IgD-negative memory B cell (primary cell): ENCODE results near the gene AKAP3. TPM values are rescaled to one million over a fixed set of nuclear protein-coding genes. Genes with fewer than 3 reads are reported as not detected.

Source experiments
- H3K27ac Mint-ChIP-seq, 3 donors: one replicate each; pipeline ENCODE4 v1.8.0; 2020 to 2022; ENCODE audit warnings: mild to moderate bottlenecking in 3 of 3, mixed read lengths in 3 of 3, moderate library complexity in 1 of 3
- H3K27me3 Mint-ChIP-seq: one replicate; pipeline ENCODE4 v1.8.0; 2021; ENCODE audit warnings: mixed read lengths
- H3K36me3 Mint-ChIP-seq: one replicate; pipeline ENCODE4 v1.8.0; 2020; ENCODE audit warnings: mild to moderate bottlenecking, mixed read lengths
- H3K4me1 Mint-ChIP-seq, 3 donors: one replicate each; pipeline ENCODE4 v1.8.0; 2020 to 2022; ENCODE audit warnings: mixed read lengths in 3 of 3, mild to moderate bottlenecking in 1 of 3
- H3K4me3 Mint-ChIP-seq, 4 donors: one replicate each; pipeline ENCODE4 v1.8.0; 2020 to 2022; ENCODE audit warnings: mild to moderate bottlenecking in 4 of 4, mixed read lengths in 4 of 4, moderate library complexity in 3 of 4
- H3K9me3 Mint-ChIP-seq, 3 donors: one replicate each; pipeline ENCODE4 v1.8.0; 2020 to 2021; ENCODE audit warnings: mixed read lengths in 3 of 3, mild to moderate bottlenecking in 1 of 3
- polyA plus RNA-seq: library from polyadenylated mRNA; unstranded; fragments of 300-500 nt; fragmentation: Illumina TruSeq; gene quantifications from one replicate; pipeline ENCODE4 v1.2.3, GENCODE V29; 2021

AKAP3 gene
- 2.7 TPM for polyA plus RNA-seq

DNA sequence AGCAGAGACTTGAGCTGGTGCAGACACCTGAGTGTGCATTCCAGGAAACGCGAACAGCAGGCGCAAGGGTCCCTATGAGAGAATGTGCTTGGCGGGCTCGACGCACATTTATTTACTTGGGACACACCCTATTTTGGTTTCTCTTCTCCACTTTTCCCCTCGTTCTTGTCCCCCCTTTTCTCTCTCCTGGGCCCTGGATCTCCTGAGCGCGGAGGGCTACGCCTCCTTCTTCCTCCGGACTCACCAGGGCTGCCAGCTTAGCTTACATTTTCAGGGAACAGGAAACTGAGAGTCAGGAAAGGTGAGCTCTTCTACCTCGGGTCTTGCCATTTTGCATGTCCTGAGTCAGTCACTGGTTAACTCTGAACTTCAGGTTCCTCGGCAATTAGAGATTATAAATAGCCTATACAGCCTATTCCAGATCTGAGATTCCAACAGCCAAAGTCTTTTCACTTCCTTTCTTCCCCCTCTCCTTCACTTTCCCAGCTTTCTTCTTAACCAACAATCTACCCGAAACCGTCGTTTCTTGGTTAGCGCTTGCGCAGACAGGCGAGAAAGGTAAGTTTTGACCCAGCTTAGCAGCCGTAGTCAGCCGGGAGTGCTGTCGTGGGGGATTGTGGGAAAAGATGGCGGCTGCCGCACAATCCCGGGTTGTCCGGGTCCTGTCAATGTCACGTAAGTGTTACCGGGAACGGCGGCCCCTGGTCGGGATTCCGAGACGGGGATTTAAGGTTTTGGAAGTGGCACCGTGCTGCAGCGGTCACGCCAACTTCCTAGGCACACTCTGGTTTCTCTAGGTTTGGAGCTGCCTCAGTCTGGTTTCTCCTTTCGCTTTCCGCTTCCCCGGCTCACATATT, at the start of gene AKAP3, which contains the start of gene NDUFA9:
Gene AKAP3, minus strand, starts transcription at position 551 of the 857 bp plus-strand sequence. CDS start 10,855 bp downstream, outside the sequence.
Gene NDUFA9, plus strand, starts transcription at position 614 of the 857 bp plus-strand sequence. Its CDS starts 13 bp downstream, at position 627.
- H3K9me3 Mint-ChIP-seq = no peaks in the 10 kb centered on the region

GRCh38 chr12:4690760-4691159, 41.9 kb upstream of the AKAP3 start:
- H3K27me3 Mint-ChIP-seq = no peaks in the 10 kb centered on the region
- no peaks in the 10 kb centered on the region for H3K9me3 Mint-ChIP-seq
- no peak overlapping the region for H3K27ac Mint-ChIP-seq
- peaks cover 16% of the 10 kb centered on the region for H3K36me3 Mint-ChIP-seq
- no peak overlapping the region for H3K4me3 Mint-ChIP-seq
- H3K4me1 Mint-ChIP-seq = no peaks in the 10 kb centered on the region

More for the DNA sequence above, at the start of gene AKAP3, which contains the start of gene NDUFA9:
- peaks cover 27 to 46% (median 46%) of the 10 kb centered on the region in 3 donors for H3K4me1 Mint-ChIP-seq
- H3K27ac Mint-ChIP-seq = peak within 1 kb of the TSS; percentile 84 to 98 (median 98)
- H3K4me3 Mint-ChIP-seq = peak within 1 kb of the TSS; percentile 93 to 99 (median 96)
- H3K36me3 Mint-ChIP-seq = no peaks in the 10 kb centered on the region
- H3K27me3 Mint-ChIP-seq = no peaks in the 10 kb centered on the region

- H3K36me3 Mint-ChIP-seq = peaks cover 12% of the 10 kb centered on the region
- H3K27ac Mint-ChIP-seq = no peak overlapping the region
Observed at GRCh38 chr12:4685317-4685716, 36.5 kb upstream of the AKAP3 start.

GRCh38 chr12:4681732-4682131, 32.9 kb upstream of the AKAP3 start:
- Mint-ChIP-seq H3K9me3 (no peaks in the 10 kb centered on the region), H3K36me3 (peaks cover 12% of the 10 kb centered on the region), H3K4me1 (no peaks in the 10 kb centered on the region), H3K4me3 (no peak overlapping the region), H3K27ac (no peak overlapping the region), H3K27me3 (no peaks in the 10 kb centered on the region)

More at GRCh38 chr12:4685317-4685716, 36.5 kb upstream of the AKAP3 start:
- no peaks in the 10 kb centered on the region for H3K9me3 Mint-ChIP-seq
- H3K4me3 Mint-ChIP-seq = no peak overlapping the region
- no peaks in the 10 kb centered on the region for H3K27me3 Mint-ChIP-seq
- no peaks in the 10 kb centered on the region for H3K4me1 Mint-ChIP-seq

GRCh38 chr12:4679711-4680110, 30.9 kb upstream of the AKAP3 start:
- Mint-ChIP-seq H3K4me3 (no peak overlapping the region), H3K9me3 (no peaks in the 10 kb centered on the region), H3K4me1 (no peaks in the 10 kb centered on the region), H3K36me3 (peaks cover 11% of the 10 kb centered on the region), H3K27me3 (no peaks in the 10 kb centered on the region), H3K27ac (peak overlapping the region in 1 of 3 donors; percentile 73)

- no peaks in the 10 kb centered on the region for H3K27me3 Mint-ChIP-seq
- peaks cover 0 to 4% (median 3%) of the 10 kb centered on the region in 3 donors for H3K4me1 Mint-ChIP-seq
- no peak overlapping the region for H3K4me3 Mint-ChIP-seq
- no peak overlapping the region for H3K27ac Mint-ChIP-seq
- no peaks in the 10 kb centered on the region for H3K9me3 Mint-ChIP-seq
- H3K36me3 Mint-ChIP-seq = peaks cover 2% of the 10 kb centered on the region
Observed at GRCh38 chr12:4665236-4665635, 16.4 kb upstream of the AKAP3 start.

DNA sequence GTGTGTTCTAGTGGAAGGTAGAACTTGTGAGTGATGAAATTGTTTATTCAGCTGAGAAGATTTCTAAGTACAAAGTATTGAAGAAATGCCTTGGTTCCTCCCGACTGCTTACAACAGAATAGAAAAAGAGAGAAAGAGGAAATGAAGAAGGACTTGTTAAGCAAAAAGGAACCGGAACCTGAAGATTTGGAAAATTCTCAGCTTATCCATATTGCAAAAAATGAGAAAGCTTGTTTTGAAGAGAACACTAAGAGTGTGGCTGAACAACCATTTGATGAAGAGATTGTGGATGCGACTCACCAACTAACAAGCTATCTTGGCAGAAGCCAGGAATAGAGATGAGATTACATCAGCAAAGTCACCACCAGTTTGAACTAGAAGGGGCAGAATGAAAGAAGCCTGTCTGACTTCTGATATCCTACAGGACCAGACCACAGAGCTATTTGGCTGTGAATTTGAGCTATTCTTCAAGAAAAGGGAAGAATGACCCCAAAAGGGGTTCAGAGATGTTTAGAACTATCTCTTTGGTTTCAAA, 15.2 kb upstream of the AKAP3 start:
- Mint-ChIP-seq H3K36me3 (no peaks in the 10 kb centered on the region), H3K4me3 (no peak overlapping the region), H3K27ac (no peak overlapping the region), H3K9me3 (no peaks in the 10 kb centered on the region), H3K4me1 (peaks cover 0 to 4% (median 3%) of the 10 kb centered on the region in 3 donors), H3K27me3 (no peaks in the 10 kb centered on the region)

DNA sequence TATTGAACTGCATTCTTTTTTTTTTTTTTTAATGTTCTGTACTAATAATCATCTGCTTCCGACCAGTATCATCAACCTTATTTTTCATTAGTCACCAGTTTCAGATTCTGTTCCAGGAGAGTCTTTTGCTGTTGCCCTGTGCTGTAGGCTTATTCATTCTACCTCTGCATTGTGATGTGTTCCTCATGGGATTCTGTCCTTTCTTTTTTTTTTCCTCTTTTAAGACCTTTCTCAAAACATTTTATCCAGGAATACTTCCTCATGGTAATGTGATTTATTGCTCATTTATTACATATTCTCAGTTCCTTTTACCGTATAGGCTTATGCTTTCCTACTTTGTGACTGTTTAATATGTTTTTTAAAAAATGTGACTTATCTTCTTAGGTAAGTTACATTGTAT, 4.8 kb upstream of the AKAP3 start:
- H3K27me3 Mint-ChIP-seq = no peaks in the 10 kb centered on the region
- peaks cover 17 to 40% (median 31%) of the 10 kb centered on the region in 3 donors for H3K4me1 Mint-ChIP-seq
- H3K9me3 Mint-ChIP-seq = no peaks in the 10 kb centered on the region
- no peak overlapping the region for H3K27ac Mint-ChIP-seq
- H3K36me3 Mint-ChIP-seq = peaks cover 6% of the 10 kb centered on the region
- H3K4me3 Mint-ChIP-seq = peak overlapping the region in 1 of 4 donors; percentile 25

- Mint-ChIP-seq H3K9me3 (no peaks in the 10 kb centered on the region), H3K4me3 (no peak overlapping the region), H3K27ac (no peak overlapping the region), H3K36me3 (peaks cover 6% of the 10 kb centered on the region), H3K27me3 (no peaks in the 10 kb centered on the region), H3K4me1 (peaks cover 19 to 42% (median 31%) of the 10 kb centered on the region in 3 donors)
Observed at GRCh38 chr12:4653257-4653656, 4.4 kb upstream of the AKAP3 start.

GRCh38 chr12:4649358-4649661, 459 bp upstream of the AKAP3 start:
- H3K4me3 Mint-ChIP-seq = peak overlapping the region; percentile 93 to 99 (median 96)
- H3K9me3 Mint-ChIP-seq = no peaks in the 10 kb centered on the region
- no peaks in the 10 kb centered on the region for H3K27me3 Mint-ChIP-seq
- H3K27ac Mint-ChIP-seq = peak overlapping the region; percentile 84 to 98 (median 98)
- H3K36me3 Mint-ChIP-seq = no peaks in the 10 kb centered on the region
- peaks cover 21 to 43% (median 41%) of the 10 kb centered on the region in 3 donors for H3K4me1 Mint-ChIP-seq

GRCh38 chr12:4648104-4648500, 749 bp downstream of the AKAP3 start:
- H3K36me3 Mint-ChIP-seq = no peaks in the 10 kb centered on the region
- peaks cover 28 to 47% (median 47%) of the 10 kb centered on the region in 3 donors for H3K4me1 Mint-ChIP-seq
- peak overlapping the region; percentile 84 to 98 (median 98) for H3K27ac Mint-ChIP-seq
- H3K27me3 Mint-ChIP-seq = no peaks in the 10 kb centered on the region
- no peaks in the 10 kb centered on the region for H3K9me3 Mint-ChIP-seq
- H3K4me3 Mint-ChIP-seq = peak overlapping the region; percentile 93 to 99 (median 96)

DNA sequence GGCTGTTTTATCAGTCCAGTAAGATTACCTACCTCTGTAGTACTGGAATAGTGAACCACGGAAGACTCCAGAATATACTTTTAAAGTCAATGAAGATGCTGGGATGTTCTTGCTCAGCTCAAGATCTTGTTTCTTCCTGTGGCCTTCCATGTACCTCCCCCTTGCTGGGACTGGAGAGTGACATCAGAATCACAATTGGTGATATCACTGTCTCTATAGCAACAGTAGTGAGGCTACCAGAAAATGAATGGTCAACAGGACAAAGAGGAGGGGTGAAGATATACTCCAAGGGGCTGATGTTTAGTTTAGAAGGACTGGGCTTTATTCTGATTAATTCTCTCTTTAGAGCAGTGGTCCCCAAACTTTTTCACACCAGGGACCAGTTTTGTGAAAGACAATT, 3.8 kb downstream of the AKAP3 start:
- Mint-ChIP-seq H3K27me3 (no peaks in the 10 kb centered on the region), H3K36me3 (no peaks in the 10 kb centered on the region), H3K4me1 (peaks cover 19 to 28% (median 28%) of the 10 kb centered on the region in 3 donors), H3K27ac (peak overlapping the region in 1 of 3 donors; percentile 35), H3K4me3 (no peak overlapping the region), H3K9me3 (no peaks in the 10 kb centered on the region)

DNA sequence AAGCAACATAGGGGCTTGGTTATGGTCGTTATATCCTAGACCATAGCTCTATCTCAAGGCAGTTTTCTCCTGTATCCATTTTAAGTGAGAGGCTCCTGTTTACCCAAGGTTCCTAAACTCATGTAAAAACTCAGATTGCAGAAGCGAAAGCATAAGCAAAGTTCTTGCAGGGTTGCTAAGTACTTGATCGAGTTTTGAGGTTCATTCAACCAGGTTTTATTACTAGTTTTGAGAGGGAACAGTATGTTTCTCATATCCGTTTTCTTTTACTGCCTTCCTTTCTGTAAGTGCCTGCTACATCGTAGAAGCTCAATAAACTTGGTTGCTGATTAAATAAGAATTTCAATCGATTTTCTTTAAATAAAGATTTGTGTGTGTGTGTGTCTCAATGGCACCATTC, 5.1 kb downstream of the AKAP3 start:
- Mint-ChIP-seq H3K27me3 (no peaks in the 10 kb centered on the region), H3K4me3 (peak overlapping the region in 2 of 4 donors; percentile 34 to 77), H3K27ac (no peak overlapping the region), H3K36me3 (no peaks in the 10 kb centered on the region), H3K9me3 (no peaks in the 10 kb centered on the region), H3K4me1 (peaks cover 12 to 20% (median 20%) of the 10 kb centered on the region in 3 donors)

DNA sequence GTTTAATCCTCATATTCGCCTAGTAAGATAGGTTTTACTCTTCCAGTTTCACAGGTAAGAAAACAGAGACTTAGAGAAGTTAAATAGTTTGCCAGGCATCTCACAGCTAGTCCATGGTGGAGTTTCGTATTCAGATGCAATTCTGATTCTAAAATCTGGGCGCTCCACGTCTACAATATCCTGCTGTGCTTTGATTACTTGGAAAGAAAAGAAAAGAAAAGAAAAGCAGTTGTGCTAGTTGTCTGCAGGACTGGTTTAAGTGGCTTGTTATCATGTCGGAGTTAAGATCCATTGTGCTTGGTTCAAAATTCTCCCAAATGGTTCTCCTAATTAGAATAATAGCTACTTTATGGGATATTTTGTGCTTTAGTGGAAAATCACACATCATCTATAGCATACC, 18.6 kb downstream of the AKAP3 start:
- Mint-ChIP-seq H3K9me3 (no peaks in the 10 kb centered on the region), H3K4me3 (no peak overlapping the region), H3K27ac (no peak overlapping the region), H3K27me3 (peaks cover 1% of the 10 kb centered on the region), H3K4me1 (no peaks in the 10 kb centered on the region), H3K36me3 (peaks cover 2% of the 10 kb centered on the region)

DNA sequence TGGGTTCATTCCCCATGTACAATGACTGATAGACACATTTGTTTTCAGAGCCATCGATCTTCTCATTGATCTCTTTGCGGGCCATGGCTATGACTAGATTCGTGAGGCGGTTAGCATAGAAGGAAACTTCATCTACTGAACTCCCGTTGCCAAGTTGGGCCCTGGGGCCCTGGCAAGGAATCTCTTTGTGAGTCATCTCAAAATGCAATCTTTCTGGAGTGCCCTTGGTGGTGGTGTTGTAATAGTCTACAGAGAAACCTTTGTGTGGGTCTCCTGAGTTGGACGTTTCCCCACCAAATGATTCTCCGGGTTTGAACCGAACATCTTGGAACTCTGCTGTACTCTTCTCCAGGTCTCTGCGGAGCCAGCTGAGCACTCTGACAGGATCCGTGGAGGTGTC, 20.4 kb downstream of the AKAP3 start:
- H3K4me3 Mint-ChIP-seq = no peak overlapping the region
- no peaks in the 10 kb centered on the region for H3K4me1 Mint-ChIP-seq
- H3K36me3 Mint-ChIP-seq = peaks cover 2% of the 10 kb centered on the region
- H3K27ac Mint-ChIP-seq = no peak overlapping the region
- H3K27me3 Mint-ChIP-seq = peaks cover 1% of the 10 kb centered on the region
- no peaks in the 10 kb centered on the region for H3K9me3 Mint-ChIP-seq
